ENCODE results near the gene GRM1. TPM values are rescaled to one million over a fixed set of nuclear protein-coding genes. Genes with fewer than 3 reads are reported as not detected.

Gene GRM1
- total and polyA plus RNA-seq, 9 of the 15 experiments (the other 6 are each of a cell fraction or from before 2014, with no cell fraction given), result not detected

- peak; percentile 93 for TF ChIP-seq ATF4 (CRISPR knock-in tag; IDR thresholded peaks at IDR 0.05)
- TF ChIP-seq BRCA1 (IDR thresholded peaks at IDR 0.05), result no peak
- TF ChIP-seq BRCA1 (CRISPR knock-in tag; IDR thresholded peaks at IDR 0.05), result no peak
- TF ChIP-seq ELK1 (CRISPR knock-in tag; IDR thresholded peaks at IDR 0.05), result no peak
- no peak for TF ChIP-seq SP2 (IDR thresholded peaks at IDR 0.05; ENCODE audit: extremely low read depth, low read depth, low read length, poor library complexity, severe bottlenecking)
- TF ChIP-seq SMARCB1 (IDR thresholded peaks at IDR 0.05; ENCODE audit: insufficient read length, low read depth), result no peak
- 0 out of 2 replicates have a peak, but pooled peaks have one; percentile 33 for TF ChIP-seq ZNF766 (CRISPR knock-in tag; conservative IDR thresholded peaks at IDR 0.05)
- TF ChIP-seq ZNF511 (CRISPR knock-in tag; IDR thresholded peaks at IDR 0.05), result no peak
- no peak for TF ChIP-seq ZNF24 (IDR thresholded peaks at IDR 0.05)
- TF ChIP-seq FOXK2 (conservative IDR thresholded peaks at IDR 0.05 in 1 of 2, IDR thresholded peaks at IDR 0.05 in 1 of 2; ENCODE audit: low read depth in 2 of 2), result no peak
- no peak for TF ChIP-seq ZNF717 (CRISPR knock-in tag; IDR thresholded peaks at IDR 0.05)
- TF ChIP-seq NUFIP1 (IDR thresholded peaks at IDR 0.05; ENCODE audit: partially characterized antibody), result no peak
- TF ChIP-seq ZNF175 (CRISPR knock-in tag; IDR thresholded peaks at IDR 0.05; ENCODE audit: low read depth), result peak; percentile 94
- TF ChIP-seq NR0B1 (IDR thresholded peaks at IDR 0.05; ENCODE audit: partially characterized antibody), result no peak
- TF ChIP-seq POLR2B (IDR thresholded peaks at IDR 0.05; ENCODE audit: low read depth, partially characterized antibody), result no peak
- TF ChIP-seq SMAD3 (CRISPR knock-in tag; conservative IDR thresholded peaks at IDR 0.05), result no peak
- peak in 1 of 2 experiments; percentile 49; a peak in 1 of 4 replicates for TF ChIP-seq TRIM24 (IDR thresholded peaks at IDR 0.05)
- TF ChIP-seq TFAP4 (CRISPR knock-in tag; IDR thresholded peaks at IDR 0.05; ENCODE audit: borderline replicate concordance), result no peak
- TF ChIP-seq RBM17 (IDR thresholded peaks at IDR 0.05; ENCODE audit: borderline replicate concordance, low read depth, low read length), result no peak
- TF ChIP-seq FOXJ2 (tag; IDR thresholded peaks at IDR 0.05), result no peak
- TF ChIP-seq GABPA (tag; conservative IDR thresholded peaks at IDR 0.05; ENCODE audit: low read depth), result 0 out of 2 replicates have a peak, but pooled peaks have one; percentile 15
- 0 out of 2 replicates have a peak, but pooled peaks have one; percentile 29 for TF ChIP-seq TCFL5 (CRISPR knock-in tag; conservative IDR thresholded peaks at IDR 0.05)
- no peak for TF ChIP-seq STAG1 (CRISPR knock-in tag; IDR thresholded peaks at IDR 0.05; ENCODE audit: borderline replicate concordance)
- TF ChIP-seq ZBED1 (IDR thresholded peaks at IDR 0.05), result no peak
- TF ChIP-seq ZSCAN32 (CRISPR knock-in tag; IDR thresholded peaks at IDR 0.05), result peak; percentile 93
- TF ChIP-seq NELFE (IDR thresholded peaks at IDR 0.05; ENCODE audit: insufficient read depth, insufficient read length), result no peak
Observed at GRCh38 chr6:146287691-146288369, 259.0 kb downstream of the GRM1 start (continued).
